GM19043 (cell line): ENCODE data around the gene MMP10.
"Not testable (repeated sequence)": the region's sequence is repeated elsewhere in the genome, so short reads cannot be mapped to it uniquely, and the experiment has no call there.

Experiments
- ATAC-seq: cut with Tn5 transposase; IDR thresholded peaks from one replicate; pipeline ENCODE4 v1.9.1; 2021; ENCODE audit warnings: low read depth; ENCODE audit not compliant: unreplicated experiment

Gene MMP10

DNA sequence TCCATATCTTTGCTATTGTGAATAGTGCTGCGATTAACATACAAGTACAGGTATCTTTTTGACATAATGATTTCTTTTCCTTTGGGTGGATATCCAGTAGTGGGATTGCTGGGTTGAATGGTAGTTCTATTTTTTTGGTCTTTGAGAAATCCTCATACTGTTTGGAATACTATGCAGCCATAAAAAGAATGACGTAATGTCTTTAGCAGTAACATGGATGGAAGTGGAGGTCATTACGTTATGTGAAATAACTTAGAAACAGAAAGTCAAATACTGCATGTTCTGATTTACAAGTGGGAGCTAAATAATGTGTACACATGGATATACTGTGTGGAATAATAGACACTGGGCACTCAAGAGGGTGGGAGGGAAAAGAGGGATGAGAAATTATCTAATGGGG, 4.0 kb upstream of the MMP10 start:
- no peak for ATAC-seq

DNA sequence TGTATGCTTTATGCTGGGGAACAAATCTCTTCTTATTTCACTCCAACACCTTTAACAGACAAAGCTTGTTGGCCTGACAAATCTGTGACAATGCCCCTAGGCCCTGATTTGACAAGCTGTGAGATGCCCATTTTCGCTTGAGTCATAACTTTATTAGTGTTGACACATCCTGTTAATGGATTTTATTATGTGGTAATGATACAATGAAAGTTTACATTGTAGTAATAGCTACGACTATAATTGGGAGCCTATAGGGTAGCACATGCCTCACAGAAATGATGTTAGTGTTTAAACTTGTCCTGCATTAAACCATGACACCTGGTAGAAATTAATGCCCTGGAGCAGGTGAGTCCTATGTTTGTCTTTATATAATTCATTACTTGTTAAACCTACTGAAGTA, 3.3 kb upstream of the MMP10 start:
- ATAC-seq, result no peak

DNA sequence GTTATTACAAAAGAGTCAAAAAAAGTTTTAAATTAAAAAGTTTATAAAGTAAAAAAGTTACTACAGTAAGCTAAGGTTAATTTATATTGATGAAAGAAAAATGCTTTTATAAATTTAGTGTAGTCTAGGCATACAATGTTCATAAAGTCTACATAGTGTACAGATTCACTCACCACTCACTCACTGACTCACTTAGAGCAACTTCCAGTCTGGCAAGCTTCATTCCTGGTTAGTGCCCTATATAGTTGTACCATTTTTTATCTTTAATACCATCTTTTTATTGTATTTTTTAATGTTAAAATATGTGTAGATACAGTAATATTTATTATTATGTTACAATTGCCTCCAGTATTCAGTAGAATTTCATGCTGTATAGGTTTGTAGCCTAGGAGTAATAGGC, 2.6 kb upstream of the MMP10 start:
- no peak for ATAC-seq

DNA sequence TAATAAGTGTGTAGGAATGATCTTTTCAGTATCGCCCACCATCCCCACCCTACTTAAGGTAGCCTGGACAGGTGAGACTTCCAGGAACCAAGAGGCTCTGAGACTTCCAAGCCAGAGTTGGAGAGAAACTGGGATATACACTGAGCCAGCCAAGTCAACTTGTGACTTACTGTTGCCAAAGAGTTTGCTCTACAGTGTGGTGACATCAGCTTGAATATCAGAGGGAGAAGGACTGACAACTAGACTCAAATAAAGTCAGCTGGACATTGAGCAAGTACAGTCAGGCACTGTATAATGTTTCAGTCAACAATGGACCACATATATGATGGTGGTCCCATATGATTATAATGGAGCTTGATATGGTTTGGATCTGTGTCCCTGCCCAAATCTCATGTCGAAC, 1.2 kb upstream of the MMP10 start:
- no peak for ATAC-seq

DNA sequence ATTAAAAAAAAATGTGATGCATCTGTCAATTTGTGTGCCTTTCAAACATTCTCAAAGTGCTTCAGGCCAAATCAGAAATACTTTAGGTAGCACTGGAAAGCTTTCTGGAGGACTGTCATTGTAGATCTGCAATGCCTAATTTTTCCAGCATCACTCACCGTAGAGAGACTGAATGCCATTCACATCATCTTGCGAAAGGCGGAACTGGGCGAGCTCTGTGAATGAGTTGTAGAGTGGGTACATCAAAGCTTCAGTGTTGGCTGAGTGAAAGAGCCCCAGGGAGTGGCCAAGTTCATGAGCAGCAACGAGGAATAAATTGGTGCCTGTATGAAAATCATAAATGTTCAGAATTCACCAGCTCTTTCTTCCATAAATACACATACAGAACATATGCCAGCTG, 4.0 kb downstream of the MMP10 start:
- no peak for ATAC-seq

DNA sequence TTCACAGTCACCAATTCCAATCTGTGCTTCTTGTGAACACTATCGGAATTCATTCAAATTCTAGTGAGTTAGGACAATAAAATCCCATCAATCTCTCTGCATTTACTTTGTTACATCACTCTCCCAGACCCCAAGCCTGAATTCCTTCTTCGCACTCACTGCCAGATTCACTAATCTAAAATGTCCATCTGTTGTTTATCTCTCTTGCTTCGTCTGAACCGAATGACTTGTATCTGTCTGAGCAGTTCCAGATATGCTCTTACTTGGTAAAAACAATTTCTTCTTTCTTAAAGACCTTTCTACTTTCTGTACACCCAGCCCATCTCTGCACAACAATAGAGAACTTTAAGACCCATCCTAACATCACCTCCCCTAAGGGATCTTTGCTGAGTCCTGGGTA, 7.0 kb downstream of the MMP10 start:
- ATAC-seq, result no peak

DNA sequence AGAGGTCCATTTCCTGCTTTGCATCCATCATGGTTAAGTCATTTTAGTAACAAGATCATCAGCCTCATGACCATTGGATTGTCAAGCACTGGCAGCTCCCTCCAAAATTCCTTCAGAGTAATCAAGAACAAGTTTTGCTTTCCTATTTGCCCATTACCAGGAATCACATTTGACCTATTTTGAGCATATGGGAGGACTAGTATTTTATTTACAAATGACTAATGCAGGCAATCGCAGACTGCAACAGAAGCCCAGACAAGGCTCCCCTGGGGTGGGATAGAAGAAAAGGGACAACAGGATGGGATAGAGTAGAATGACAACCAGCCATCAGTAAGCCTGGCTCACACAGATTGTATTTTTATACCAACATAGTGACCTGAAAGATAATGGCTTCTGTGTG, 9.1 kb downstream of the MMP10 start:
- no peak for ATAC-seq

DNA sequence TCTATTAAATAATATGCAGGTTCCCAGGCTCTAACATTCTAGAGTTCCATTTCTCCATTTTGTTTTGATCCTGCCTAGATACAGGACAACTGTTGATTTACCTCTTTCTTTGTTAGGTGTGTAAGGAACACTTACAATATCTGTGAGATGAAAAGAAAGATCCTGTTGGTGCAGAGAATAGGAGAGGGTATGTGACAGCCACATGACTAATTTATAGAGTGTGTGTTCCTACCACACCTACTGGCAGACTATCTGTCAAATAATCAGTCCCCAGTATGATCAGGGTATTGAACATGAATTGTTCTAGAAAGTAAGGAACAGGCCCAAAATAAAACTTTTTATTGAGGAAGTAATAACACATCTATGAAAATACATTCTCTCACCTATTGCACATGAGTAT, 10.2 kb downstream of the MMP10 start:
- no peak for ATAC-seq

DNA sequence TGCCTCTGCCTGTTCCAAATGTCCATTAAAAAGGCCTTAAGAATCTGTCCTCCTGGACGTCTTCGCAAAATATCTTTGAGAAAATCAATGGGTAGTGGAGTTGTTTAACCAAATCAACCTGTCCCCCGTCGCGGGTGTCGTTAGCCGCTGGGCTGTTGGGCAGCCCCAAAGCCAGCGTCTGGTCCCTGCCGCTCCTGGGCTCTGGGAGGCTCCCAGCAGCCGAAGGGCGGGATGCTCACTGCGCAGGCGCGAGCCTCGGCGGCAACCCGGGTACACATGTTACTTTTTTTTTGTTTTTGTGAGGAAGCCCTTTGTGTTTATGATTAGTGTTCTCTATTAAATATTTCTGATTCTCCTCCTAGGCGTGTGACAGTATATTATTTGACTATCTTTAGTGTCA, 12.6 kb downstream of the MMP10 start:
- no peak for ATAC-seq

DNA sequence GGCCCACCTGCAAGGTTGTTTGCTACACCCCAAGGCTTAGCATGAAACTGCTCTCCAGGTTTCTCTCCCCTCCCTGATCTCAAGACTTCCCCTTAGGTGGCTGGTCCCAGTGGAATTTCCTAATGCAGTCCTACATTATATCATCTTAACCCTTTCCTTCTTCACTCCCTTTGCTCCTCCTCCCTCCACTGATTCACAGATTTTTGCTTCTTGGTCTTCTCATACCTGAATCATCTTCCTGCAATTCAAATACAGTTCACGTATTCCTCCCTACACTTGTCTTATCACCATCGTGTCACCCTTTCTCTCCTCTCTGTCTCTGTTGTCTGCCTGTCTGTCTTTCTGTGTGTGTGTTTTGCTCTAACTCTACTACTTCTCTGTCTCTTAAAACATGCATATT, 17.0 kb downstream of the MMP10 start:
- ATAC-seq, result no peak

DNA sequence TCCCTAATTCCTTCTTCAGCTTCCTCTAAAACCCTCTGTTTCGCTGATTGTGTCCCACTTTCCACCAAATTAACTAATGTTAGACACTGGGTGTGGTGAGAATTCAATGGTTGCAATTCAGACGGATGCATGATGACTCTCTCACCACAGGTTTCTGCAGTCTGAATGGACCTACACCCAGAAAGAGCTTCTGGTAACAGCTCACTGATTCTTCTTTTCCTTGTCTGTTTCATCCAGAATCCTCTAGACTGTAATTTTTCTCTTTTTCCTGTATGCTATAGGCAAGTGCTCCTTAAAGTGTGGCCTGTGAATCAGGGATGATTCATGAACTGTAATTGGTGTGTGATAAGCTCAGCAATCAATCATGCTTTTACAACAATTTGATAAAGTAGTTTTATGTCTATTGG, 18.1 kb downstream of the MMP10 start:
- ATAC-seq, result no peak

DNA sequence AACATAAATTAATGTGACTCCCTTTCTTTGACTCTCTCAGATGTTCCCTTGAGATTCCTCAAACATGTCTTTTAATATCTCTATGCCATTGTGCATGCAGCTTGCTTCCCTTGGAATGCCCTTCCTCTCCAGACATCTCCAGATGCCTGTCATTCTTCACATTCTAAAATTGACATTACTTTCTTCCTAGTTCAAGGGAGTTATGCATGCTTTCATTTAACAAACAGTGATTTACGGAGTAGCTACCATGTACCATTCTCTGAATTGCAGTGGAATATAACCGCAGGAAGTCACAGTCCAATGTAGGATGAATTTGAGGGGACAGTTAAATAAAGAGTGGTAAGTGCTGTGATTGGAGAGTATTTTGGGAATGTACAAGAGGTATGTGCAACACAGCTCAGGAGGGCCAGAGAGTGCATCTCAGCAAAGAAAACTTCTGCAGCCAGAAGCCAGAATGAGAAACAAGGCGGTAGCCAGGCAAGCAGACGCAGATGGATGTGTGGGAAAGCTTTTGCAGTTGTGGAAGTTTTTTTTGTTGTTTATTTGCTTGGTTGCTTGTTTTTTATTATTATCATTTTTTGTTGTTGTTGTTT, 18.7 kb downstream of the MMP10 start:
- no peak for ATAC-seq

DNA sequence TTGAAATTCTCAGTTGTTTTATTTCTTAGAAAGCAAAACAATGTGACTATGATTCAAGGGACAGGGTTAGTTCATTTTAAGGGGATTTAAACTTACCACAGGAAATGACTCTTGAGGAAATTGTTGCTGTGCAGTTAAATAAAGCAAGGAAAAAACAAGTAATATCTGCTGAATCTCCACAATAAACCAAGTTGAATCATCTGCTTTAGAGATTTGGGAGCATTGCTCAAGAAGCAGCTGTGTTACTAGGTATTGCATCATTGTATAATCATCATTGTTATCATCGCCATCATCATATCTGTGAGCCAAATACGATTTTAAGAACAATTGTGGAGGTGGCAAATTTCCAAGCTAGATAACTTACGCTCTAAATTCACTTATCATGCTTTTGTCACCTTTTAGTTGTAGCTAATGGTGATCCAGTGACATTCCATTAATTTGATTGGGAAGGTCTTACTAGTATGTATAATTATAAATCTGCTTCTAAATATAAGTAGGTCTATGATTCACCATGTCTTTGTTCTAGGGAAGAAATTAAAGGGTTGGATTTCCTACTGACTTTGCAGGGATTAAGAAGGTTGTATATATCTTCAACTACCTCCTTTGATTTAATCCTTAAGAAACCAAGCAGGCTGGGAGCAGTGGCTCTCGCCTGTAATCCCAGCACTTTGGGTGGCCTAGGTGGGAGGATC, 19.9 kb downstream of the MMP10 start:
- no peak for ATAC-seq

DNA sequence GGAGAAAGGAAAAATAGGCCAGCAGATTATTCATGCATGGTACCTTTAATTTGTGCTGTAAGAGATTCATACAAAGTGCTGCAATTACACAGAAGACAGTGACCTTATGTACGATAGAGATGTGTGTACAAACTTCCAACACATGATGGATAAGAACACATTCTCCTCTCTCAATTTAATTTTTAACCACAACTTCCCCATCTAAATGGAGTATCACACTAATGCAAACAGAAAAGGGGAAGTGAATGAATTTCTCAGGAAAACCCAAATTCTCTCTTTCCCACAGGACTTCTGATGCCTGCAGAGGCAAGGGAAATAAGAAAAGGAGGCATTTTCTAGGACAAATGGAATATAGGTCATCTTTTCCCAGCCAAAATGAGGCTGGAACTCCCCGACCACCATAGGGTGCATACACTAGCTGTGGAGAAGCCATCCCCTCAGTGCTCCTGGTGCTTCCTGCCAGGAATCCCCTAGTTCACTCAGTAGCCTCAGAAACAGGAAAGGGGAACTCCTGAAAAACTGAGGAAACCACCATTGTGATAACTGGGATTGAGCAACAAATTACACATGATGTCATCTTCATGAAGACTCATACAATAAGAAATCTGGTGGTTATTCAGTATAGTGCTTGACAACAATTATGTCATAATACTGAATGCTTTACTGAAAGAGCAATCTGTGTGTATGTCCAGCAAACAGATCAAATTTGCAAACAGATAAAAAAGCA, 22.4 kb downstream of the MMP10 start:
- ATAC-seq, result no peak

DNA sequence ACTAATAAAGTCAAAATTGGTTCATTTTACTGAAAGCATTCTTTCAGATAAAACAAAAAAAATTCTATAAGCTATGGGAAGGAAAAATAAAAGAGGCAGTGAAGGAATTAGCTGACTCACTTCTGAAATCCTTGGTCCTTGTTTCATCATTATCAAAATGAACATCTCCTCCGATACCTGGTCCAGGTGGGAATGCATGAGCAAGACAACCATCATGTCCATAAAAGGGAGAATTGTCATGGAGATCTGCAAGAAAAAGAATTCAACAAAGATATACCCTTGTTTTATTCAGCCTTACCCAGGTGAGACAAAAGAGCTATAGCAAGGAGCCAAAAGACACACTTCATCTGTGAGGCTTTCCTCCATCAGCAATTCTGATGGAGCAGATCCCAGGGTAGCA, 27.2 kb downstream of the MMP10 start:
- ATAC-seq, result no peak

DNA sequence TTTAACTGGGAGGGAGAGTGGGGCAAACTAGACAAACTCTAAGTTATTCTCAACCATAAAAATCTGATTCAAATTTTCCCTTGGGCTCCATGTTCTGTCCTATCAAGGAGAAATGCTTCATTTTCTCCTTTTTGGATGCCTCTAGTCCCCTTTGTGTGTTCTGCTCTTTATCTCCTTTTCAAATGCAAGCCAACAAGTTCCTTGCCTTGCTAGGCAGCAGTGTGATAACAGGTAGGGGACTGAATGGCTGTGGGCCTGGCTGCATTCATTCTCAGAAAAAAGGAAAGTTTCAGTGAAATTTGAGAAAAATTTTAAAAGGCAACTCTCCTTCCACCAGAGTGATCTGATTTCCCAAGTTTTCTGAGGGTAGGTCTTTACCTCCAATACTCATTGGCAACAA, 28.8 kb downstream of the MMP10 start:
- no peak for ATAC-seq

DNA sequence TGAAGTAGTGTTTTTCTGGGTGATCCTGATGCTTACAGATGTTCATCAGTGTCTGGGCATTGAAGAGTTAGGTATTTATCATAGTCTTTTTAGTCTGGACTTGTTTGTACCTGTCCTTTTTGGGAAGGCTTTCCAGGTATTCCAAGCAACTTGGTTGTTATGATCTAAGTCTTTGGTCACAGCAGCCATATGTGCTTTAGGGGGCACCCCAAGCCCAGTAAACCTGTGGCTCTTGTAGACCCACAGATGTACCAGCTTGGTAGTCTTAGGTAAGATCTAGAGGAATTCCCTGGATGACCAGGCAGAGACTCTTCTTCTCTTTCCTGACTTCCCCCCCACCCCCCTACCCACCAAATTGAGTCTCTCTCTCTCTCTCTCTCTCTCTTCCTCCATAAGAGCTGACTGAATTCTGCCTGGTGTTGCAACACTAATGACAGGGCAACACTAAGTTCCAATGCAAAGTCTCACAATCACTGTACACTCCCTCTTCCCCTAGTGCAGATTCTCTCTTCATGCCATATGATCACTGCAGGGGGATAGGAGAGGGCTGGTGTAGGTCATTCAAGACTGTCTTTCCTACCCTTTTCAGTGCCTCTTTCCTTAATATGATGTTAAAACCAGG, 31.2 kb downstream of the MMP10 start:
- no peak for ATAC-seq

DNA sequence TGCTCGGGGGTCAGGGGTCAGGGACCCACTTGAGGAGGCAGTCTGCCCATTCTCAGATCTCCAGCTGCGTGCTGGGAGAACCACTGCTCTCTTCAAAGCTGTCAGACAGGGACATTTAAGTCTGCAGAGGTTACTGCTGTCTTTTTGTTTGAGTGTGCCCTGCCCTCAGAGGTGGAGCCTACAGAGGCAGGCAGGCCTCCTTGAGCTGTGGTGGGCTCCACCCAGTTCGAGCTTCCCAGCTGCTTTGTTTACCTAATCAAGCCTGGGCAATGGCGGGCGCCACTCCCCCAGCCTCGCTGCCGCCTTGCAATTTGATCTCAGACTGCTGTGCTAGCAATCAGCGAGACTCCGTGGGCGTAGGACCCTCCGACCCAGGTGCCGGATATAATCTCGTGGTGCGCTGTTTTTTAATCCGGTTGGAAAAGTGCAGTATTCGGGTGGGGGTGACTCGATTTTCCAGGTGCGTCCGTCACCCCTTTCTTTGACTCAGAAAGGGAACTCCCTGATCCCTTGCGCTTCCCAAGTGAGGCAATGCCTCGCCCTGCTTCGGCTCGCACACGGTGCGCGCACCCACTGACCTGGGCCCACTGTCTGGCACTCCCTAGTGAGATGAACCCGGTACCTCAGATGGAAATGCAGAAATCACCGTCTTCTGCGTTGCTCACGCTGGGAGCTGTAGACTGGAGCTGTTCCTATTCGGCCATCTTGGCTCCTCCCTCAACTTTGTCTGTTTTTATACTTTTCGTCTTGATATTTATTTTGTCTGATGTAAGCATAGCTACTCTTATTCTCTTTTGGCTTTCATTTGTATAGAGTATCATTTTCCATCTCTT, 33.5 kb downstream of the MMP10 start:
- ATAC-seq, result not testable (repeated sequence)

DNA sequence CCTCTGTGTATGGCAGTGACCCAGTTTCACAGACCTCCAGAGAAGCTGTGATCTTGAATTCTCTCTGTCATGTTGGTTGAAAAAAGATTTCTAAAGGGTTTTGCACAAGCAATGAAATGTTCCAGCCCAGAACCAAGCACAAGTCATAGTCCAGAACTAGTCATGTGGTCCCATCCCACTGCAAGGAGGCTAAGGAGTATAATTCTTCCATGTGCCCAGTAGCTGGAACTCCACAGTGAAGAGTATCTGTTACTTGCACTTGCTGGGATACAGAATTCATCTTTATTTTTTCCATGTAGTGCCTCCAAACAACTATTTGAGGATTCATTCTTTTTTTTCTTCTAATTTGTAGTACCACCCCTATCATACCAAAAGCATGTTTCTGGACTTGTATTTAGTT, 45.8 kb downstream of the MMP10 start:
- ATAC-seq, result no peak

DNA sequence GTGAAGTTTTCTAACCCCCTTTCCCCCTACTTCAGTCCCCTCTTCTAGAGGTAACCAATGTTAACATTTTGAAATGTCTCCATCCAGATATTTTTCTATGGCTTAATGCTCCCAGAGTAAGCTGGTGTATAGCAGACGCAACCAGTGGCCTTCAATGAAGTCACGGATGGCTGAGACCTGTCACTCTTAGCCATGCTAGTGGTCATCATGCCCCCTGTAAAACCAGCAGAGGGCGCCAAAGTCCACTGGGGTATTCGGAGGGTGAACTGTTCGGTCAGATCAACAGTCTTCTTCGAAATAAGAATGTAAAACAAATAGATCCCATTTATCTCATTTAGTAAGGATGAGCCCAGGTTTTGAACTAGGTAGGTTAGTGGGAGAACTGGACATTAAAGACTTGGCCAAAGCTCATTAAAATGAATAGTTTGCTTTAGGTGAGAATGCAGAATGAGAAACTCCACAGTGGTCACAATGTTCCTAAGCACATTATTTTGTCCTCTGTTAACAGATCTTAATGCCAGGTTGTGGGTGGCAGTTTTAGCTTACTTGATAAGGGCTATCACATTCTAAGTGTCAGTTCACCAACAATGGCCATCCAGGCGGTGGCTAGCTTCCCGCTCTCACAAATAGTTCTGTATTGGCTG, 47.1 kb downstream of the MMP10 start:
- ATAC-seq, result peak; percentile 91
